H9 (cell line): ENCODE results near the gene TFB1M. TPM values are rescaled to one million over a fixed set of nuclear protein-coding genes. Genes with fewer than 3 reads are reported as not detected.

Experiments
- DNase-seq: peaks from one replicate; pipeline ENCODE4 v3.0.0-alpha.2; 2017
- H2AFZ ChIP-seq: one replicate; pipeline ENCODE4 v1.6.1; 2013; ENCODE audit warnings: mild to moderate bottlenecking, low read length, control low read depth, moderate library complexity
- H2AK5ac ChIP-seq: 2 replicates; pipeline ENCODE4 v1.6.1; 2013; ENCODE audit warnings: low read length, control low read depth, mixed read lengths; ENCODE audit not compliant: insufficient read length
- H2BK120ac ChIP-seq: one replicate; pipeline ENCODE4 v1.6.1; 2013; ENCODE audit warnings: low read depth, mild to moderate bottlenecking, low read length, control low read depth, inconsistent platforms; ENCODE audit not compliant: poor library complexity, severe bottlenecking
- H2BK12ac ChIP-seq: 2 replicates; pipeline ENCODE4 v1.6.1; 2013; ENCODE audit warnings: low read length, control low read depth, mixed read lengths, low read depth; ENCODE audit not compliant: insufficient read length
- H2BK15ac ChIP-seq: 2 replicates; pipeline ENCODE4 v1.6.1; 2013; ENCODE audit warnings: low read depth, low read length, control low read depth
- H2BK20ac ChIP-seq: one replicate; pipeline ENCODE4 v1.6.1; 2013; ENCODE audit warnings: low read depth, mild to moderate bottlenecking, low read length, control low read depth, inconsistent platforms; ENCODE audit not compliant: poor library complexity, severe bottlenecking
- H2BK5ac ChIP-seq: 2 replicates; pipeline ENCODE4 v1.6.1; 2013; ENCODE audit warnings: low read length, control low read depth, mixed read lengths; ENCODE audit not compliant: insufficient read length
- H3K14ac ChIP-seq: 2 replicates; pipeline ENCODE4 v1.6.1; 2013; ENCODE audit warnings: low read length, control low read depth; ENCODE audit not compliant: insufficient read depth
- H3K18ac ChIP-seq: 2 replicates; pipeline ENCODE4 v1.6.1; 2013; ENCODE audit warnings: low read depth, mild to moderate bottlenecking, mixed read lengths, low read length, control low read depth; ENCODE audit not compliant: insufficient read length
- H3K23ac ChIP-seq: 2 replicates; pipeline ENCODE4 v1.6.1; 2013; ENCODE audit warnings: low read length, control low read depth, mixed read lengths, low read depth; ENCODE audit not compliant: insufficient read length
- H3K23me2 ChIP-seq: 2 replicates; pipeline ENCODE4 v1.6.1; 2013; ENCODE audit warnings: low read depth, mild to moderate bottlenecking, mixed read lengths, low read length, control low read depth; ENCODE audit not compliant: insufficient read length, poor library complexity, severe bottlenecking
- H3K27ac ChIP-seq: 2 replicates; pipeline ENCODE4 v1.5.1; 2013; ENCODE audit warnings: low read length, control low read depth, mixed read lengths, low read depth; ENCODE audit not compliant: insufficient read length
- H3K27me3 ChIP-seq: 2 replicates; pipeline ENCODE4 v1.6.1; 2013; ENCODE audit warnings: low read length, control low read depth, inconsistent platforms; ENCODE audit not compliant: insufficient read depth
- H3K4ac ChIP-seq: 2 replicates; pipeline ENCODE4 v1.6.1; 2013; ENCODE audit warnings: low read depth, mild to moderate bottlenecking, control low read depth, inconsistent platforms, low read length, moderate library complexity
- H3K4me1 ChIP-seq: 2 replicates; pipeline ENCODE4 v1.6.1; 2013; ENCODE audit warnings: low read length, control low read depth, inconsistent platforms; ENCODE audit not compliant: insufficient read depth
- H3K4me2 ChIP-seq: 2 replicates; pipeline ENCODE4 v1.6.1; 2013; ENCODE audit warnings: low read length, control low read depth, mixed read lengths; ENCODE audit not compliant: insufficient read length, insufficient read depth
- H3K56ac ChIP-seq: 2 replicates; pipeline ENCODE4 v1.6.1; 2013; ENCODE audit warnings: low read depth, mild to moderate bottlenecking, mixed read lengths, low read length, control low read depth; ENCODE audit not compliant: insufficient read length
- H3K79me1 ChIP-seq: 2 replicates; pipeline ENCODE4 v1.6.1; 2013; ENCODE audit warnings: low read depth, mild to moderate bottlenecking, moderate library complexity, low read length, control low read depth, inconsistent platforms; ENCODE audit not compliant: insufficient read depth, poor library complexity, severe bottlenecking
- H3K79me2 ChIP-seq: 2 replicates; pipeline ENCODE4 v1.6.1; 2013; ENCODE audit warnings: low read length, control low read depth, inconsistent platforms; ENCODE audit not compliant: insufficient read depth
- H3K9ac ChIP-seq: 2 replicates; pipeline ENCODE4 v1.6.1; 2013; ENCODE audit warnings: low read length, control low read depth, mixed read lengths; ENCODE audit not compliant: insufficient read length; ENCODE audit errors: extremely low read depth
- H3K9me3 ChIP-seq: one replicate; pipeline ENCODE4 v1.6.1; 2013; ENCODE audit warnings: low read depth, low read length, inconsistent platforms; ENCODE audit not compliant: control insufficient read depth
- H3T11ph ChIP-seq: one replicate; pipeline ENCODE4 v1.6.1; 2013; ENCODE audit warnings: mild to moderate bottlenecking, low read length, control low read depth, inconsistent platforms
- H4K20me1 ChIP-seq: one replicate; pipeline ENCODE4 v1.6.1; 2013; ENCODE audit not compliant: control insufficient read depth, insufficient read length, insufficient read depth
- H4K5ac ChIP-seq: 2 replicates; pipeline ENCODE4 v1.6.1; 2013; ENCODE audit warnings: low read depth, mild to moderate bottlenecking, mixed read lengths, low read length, control low read depth; ENCODE audit not compliant: insufficient read length
- H4K8ac ChIP-seq: replicated peaks from 2 replicates; pipeline ENCODE4 v1.6.1; 2013; ENCODE audit warnings: low read length, control low read depth, mixed read lengths, low read depth; ENCODE audit not compliant: insufficient read length
- H4K91ac ChIP-seq: 2 replicates; pipeline ENCODE4 v1.6.1; 2013; ENCODE audit warnings: low read depth, mild to moderate bottlenecking, moderate library complexity, mixed read lengths, low read length, control low read depth; ENCODE audit not compliant: insufficient read length
- H3K27ac Mint-ChIP-seq, 3 experiments: 2 replicates in 2 of 3; 3 replicates in 1 of 3; pipeline ENCODE4 v1.8.0; 2020 to 2021; ENCODE audit warnings: mixed read lengths in 3 of 3, mild to moderate bottlenecking in 1 of 3, moderate library complexity in 1 of 3
- H3K27me3 Mint-ChIP-seq: 2 replicates; pipeline ENCODE4 v1.8.0; 2021; ENCODE audit warnings: low read depth, mild to moderate bottlenecking, moderate library complexity, mixed read lengths
- H3K36me3 Mint-ChIP-seq, 3 experiments: 2 replicates in 2 of 3; 3 replicates in 1 of 3; pipeline ENCODE4 v1.8.0; 2020 to 2021; ENCODE audit warnings: low read depth in 3 of 3, mixed read lengths in 3 of 3; ENCODE audit not compliant: insufficient read depth in 1 of 3
- H3K4me1 Mint-ChIP-seq, 2 experiments: 2 replicates each; pipeline ENCODE4 v1.8.0; 2020; ENCODE audit warnings: mixed read lengths in 2 of 2
- H3K4me3 Mint-ChIP-seq, 2 experiments: 2 replicates in 1 of 2; 3 replicates in 1 of 2; pipeline ENCODE4 v1.8.0; 2020 to 2021; ENCODE audit warnings: mild to moderate bottlenecking in 2 of 2, mixed read lengths in 2 of 2, moderate library complexity in 1 of 2
- H3K9me3 Mint-ChIP-seq, 2 experiments: 2 replicates in 1 of 2; 3 replicates in 1 of 2; pipeline ENCODE4 v1.8.0; 2020; ENCODE audit warnings: mild to moderate bottlenecking in 2 of 2, mixed read lengths in 2 of 2, moderate library complexity in 1 of 2
- WGBS: extraction: QIAGEN DNeasy Blood & Tissue Kit; methylation state at CpG from one replicate; pipeline ENCODE4 v1.1.7; 2013; ENCODE audit warnings: missing lambda C conversion rate, low lambda C conversion rate, mixed read lengths; ENCODE audit not compliant: insufficient read length; ENCODE audit errors: extremely low coverage; 5-methylcytosine and 5-hydroxymethylcytosine counted together
- total RNA-seq: library from RNA; stranded (reverse); gene quantifications from 2 replicates; pipeline ENCODE4 v1.2.1, GENCODE V29; 2021
- TF ChIP-seq, protein P1 (sequence below): fragments of 200-600 bp; sonication (generic); conservative IDR thresholded peaks from 3 replicates; pipeline ENCODE4 v1.8.0; 2021; ENCODE audit warnings: antibody characterized with exemption, mild to moderate bottlenecking

Gene TFB1M
- total RNA-seq, 1 experiment from 2014 or later = 28.6 TPM

DNA sequence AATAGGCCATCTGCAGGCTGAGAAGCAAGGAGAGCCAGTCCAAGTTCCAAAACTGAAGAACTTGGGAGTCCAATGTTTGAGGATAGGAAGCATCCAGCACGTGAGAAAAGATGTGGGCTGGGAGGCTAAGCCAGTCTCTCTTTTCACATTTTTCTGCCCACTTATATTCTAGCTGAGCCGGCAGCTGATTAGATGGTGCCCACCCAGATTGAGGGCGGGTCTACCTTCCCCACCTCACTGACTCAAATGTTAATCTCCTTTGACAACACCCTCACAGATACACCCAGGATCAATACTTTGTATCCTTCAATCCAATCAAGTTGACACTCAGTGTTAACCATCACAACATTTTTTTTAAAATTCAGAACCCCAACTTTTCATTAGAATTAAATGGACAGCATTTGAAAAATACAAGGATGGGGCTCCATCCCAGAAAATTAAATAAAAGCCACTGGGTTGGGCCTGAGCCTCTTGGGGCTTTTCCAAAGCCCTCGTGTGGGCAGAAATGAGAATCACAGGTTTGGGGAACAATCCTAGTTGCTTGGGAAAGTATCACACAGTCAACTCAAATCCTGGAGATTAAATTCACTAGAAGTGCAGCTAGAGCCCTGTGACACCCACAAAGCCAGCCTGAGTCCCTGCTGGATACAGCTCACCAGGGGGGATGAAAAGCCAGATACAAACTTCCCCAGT, 48.3 kb downstream of the TFB1M start:
- Histone ChIP-seq H2BK15ac (no peak overlapping the region), H2BK120ac (no peak overlapping the region), H3K4me2 (no peak overlapping the region), H3K27ac (no peak overlapping the region), H3T11ph (no peak overlapping the region), H2BK5ac (no peak overlapping the region), H3K56ac (no peak overlapping the region), H3K18ac (no peak overlapping the region), H2BK12ac (no peak overlapping the region), H3K4me1 (no peaks in the 10 kb centered on the region; the same call in 1 of the 2 replicates), H3K79me1 (no peaks in the 10 kb centered on the region), H3K27me3 (no peaks in the 10 kb centered on the region), H4K8ac (no peak overlapping the region), H2AFZ (no peak overlapping the region), H4K5ac (no peak overlapping the region), H2BK20ac (no peak overlapping the region), H3K79me2 (0 out of 2 replicates have a peak, but pooled peaks cover 3% of the 10 kb centered on the region), H2AK5ac (no peak overlapping the region), H3K23me2 (no peaks in the 10 kb centered on the region), H3K9me3 (no peaks in the 10 kb centered on the region), H3K9ac (no peak overlapping the region), H3K4ac (no peak overlapping the region), H4K91ac (no peak overlapping the region), H3K23ac (no peak overlapping the region), H3K14ac (no peak overlapping the region), H4K20me1 (no peaks in the 10 kb centered on the region)
- no CpG with 5 or more reads among the region's 4 CpGs for WGBS
- Mint-ChIP-seq H3K4me3 (no peak overlapping the region), H3K27me3 (no peaks in the 10 kb centered on the region), H3K27ac (0 out of 7 replicates have a peak overlapping the region, but pooled peaks of 2 of the 3 experiments have one; percentile 11 to 35), H3K36me3 (peaks cover 23 to 45% (median 28%) of the 10 kb centered on the region in 3 experiments), H3K9me3 (peaks cover 0 to 3% of the 10 kb centered on the region in 2 experiments; a peak in 2 of 5 replicates), H3K4me1 (peaks cover 29 to 36% of the 10 kb centered on the region in 2 experiments)
- TF ChIP-seq, protein P1, sequence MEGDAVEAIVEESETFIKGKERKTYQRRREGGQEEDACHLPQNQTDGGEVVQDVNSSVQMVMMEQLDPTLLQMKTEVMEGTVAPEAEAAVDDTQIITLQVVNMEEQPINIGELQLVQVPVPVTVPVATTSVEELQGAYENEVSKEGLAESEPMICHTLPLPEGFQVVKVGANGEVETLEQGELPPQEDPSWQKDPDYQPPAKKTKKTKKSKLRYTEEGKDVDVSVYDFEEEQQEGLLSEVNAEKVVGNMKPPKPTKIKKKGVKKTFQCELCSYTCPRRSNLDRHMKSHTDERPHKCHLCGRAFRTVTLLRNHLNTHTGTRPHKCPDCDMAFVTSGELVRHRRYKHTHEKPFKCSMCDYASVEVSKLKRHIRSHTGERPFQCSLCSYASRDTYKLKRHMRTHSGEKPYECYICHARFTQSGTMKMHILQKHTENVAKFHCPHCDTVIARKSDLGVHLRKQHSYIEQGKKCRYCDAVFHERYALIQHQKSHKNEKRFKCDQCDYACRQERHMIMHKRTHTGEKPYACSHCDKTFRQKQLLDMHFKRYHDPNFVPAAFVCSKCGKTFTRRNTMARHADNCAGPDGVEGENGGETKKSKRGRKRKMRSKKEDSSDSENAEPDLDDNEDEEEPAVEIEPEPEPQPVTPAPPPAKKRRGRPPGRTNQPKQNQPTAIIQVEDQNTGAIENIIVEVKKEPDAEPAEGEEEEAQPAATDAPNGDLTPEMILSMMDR = peak; percentile 48; the same call in 2 of the 3 replicates
- no peak for DNase-seq
